ENCODE measurements around the gene DDX42.

The DDX42 gene

GRCh38 chr17:63843910-63844677 lies 70.1 kb downstream of the DDX42 start:
- H3K4me3 ChIP-seq (ENCODE audit: low read depth, low read length) = no peak overlapping the region
- CTCF ChIA-PET = interaction anchor here (0.6 to 2.6 kb wide), 7 partner anchors 10 to 356 kb away, joined by 3 to 9 read pairs (median 3); no protein-coding TSS in a partner anchor
- DNase-seq (ENCODE audit: low read depth, low spot score) = no peak
- POLR2A ChIA-PET = interaction anchor here (0.7 to 1.0 kb wide), 4 partner anchors 15 to 302 kb away, joined by 3 to 7 read pairs (median 4); partner anchors contain the start of genes CCDC47, DDX42 and PSMC5
- no peak for TF ChIP-seq CTCF (IDR thresholded peaks at IDR 0.05; ENCODE audit: insufficient read depth, low read length, missing control alignments)

- no peak overlapping the region for H3K4me3 ChIP-seq (ENCODE audit: low read depth, low read length)
- no peak for TF ChIP-seq CTCF (IDR thresholded peaks at IDR 0.05; ENCODE audit: insufficient read depth, low read length, missing control alignments)
- ChIA-PET POLR2A (no interaction called here), CTCF (interaction anchor here (1.0 to 2.0 kb wide), 3 partner anchors 9 to 20 kb away, joined by 3 to 9 read pairs (median 3); no protein-coding TSS in a partner anchor)
- DNase-seq (ENCODE audit: low read depth, low spot score) = no peak
Measured at GRCh38 chr17:63845509-63845908, 71.5 kb downstream of the DDX42 start.

GRCh38 chr17:63847525-63848249 lies 73.7 kb downstream of the DDX42 start:
- no peak for DNase-seq (ENCODE audit: low read depth, low spot score)
- no peak for TF ChIP-seq CTCF (IDR thresholded peaks at IDR 0.05; ENCODE audit: insufficient read depth, low read length, missing control alignments)
- POLR2A ChIA-PET = no interaction called here
- H3K4me3 ChIP-seq (ENCODE audit: low read depth, low read length) = no peak overlapping the region
- CTCF ChIA-PET = interaction anchor here (0.7 to 4.0 kb wide), 6 partner anchors 9 to 27 kb away, joined by 3 to 35 read pairs (median 9); no protein-coding TSS in a partner anchor

- CTCF ChIA-PET = interaction anchor here (0.6 to 4.0 kb wide), 12 partner anchors 9 to 222 kb away, joined by 3 to 35 read pairs (median 4); no protein-coding TSS in a partner anchor
- peak overlapping the region; percentile 43 for H3K4me3 ChIP-seq (ENCODE audit: low read depth, low read length)
- TF ChIP-seq CTCF (IDR thresholded peaks at IDR 0.05; ENCODE audit: insufficient read depth, low read length, missing control alignments) = peak; percentile 78
- DNase-seq (ENCODE audit: low read depth, low spot score) = no peak
- POLR2A ChIA-PET = no interaction called here
Measured at GRCh38 chr17:63848834-63849689, 75.1 kb downstream of the DDX42 start.

- CTCF ChIA-PET = interaction anchor here (1.2 to 2.0 kb wide), 2 partner anchors 14 to 15 kb away, joined by 4 to 13 read pairs; no protein-coding TSS in a partner anchor
Measured at GRCh38 chr17:63850401-63850800, 76.4 kb downstream of the DDX42 start.

More at GRCh38 chr17:63850401-63850800, 76.4 kb downstream of the DDX42 start:
- no peak overlapping the region for H3K4me3 ChIP-seq (ENCODE audit: low read depth, low read length)
- TF ChIP-seq CTCF (IDR thresholded peaks at IDR 0.05; ENCODE audit: insufficient read depth, low read length, missing control alignments) = no peak
- DNase-seq (ENCODE audit: low read depth, low spot score) = no peak
- POLR2A ChIA-PET = no interaction called here
